OCI-LY7 (cell line): Measurements from ENCODE around the gene HOXC11. TPM values are rescaled to one million over a fixed set of nuclear protein-coding genes. Genes with fewer than 3 reads are reported as not detected.
A peak's percentile ranks its signal among the peaks of the same experiment; 100 is the strongest.

Experiments
- BruUV-seq: library from RNA; stranded (reverse); fragments of 400-500 nt; replicated peaks from 2 replicates; lab custom pipeline; 2021; lab: Mats Ljungman, UMichigan
- CTCF ChIA-PET: fragments of 300-600 bp; sonication (Branson Sonifier 250); formaldehyde crosslinking; loops from one replicate; lab custom pipeline; 2022; ENCODE audit warnings: antibody characterized with exemption; ENCODE audit not compliant: unreplicated experiment; lab: Charles Lee
- POLR2A ChIA-PET: fragments of 300-600 bp; sonication (Branson Sonifier 250); formaldehyde crosslinking; loops from one replicate; lab custom pipeline; 2022; ENCODE audit warnings: antibody characterized with exemption; lab: Charles Lee
- DNase-seq: peaks from one replicate; pipeline ENCODE4 v3.0.0-alpha.2; 2015; ENCODE audit warnings: low spot score
- H2AFZ ChIP-seq: fragments of 200-600 bp; sonication (generic), shearing (Covaris generic); 2 replicates; pipeline ENCODE4 v1.6.1; 2014; ENCODE audit warnings: mild to moderate bottlenecking, antibody characterized with exemption, low read length, moderate library complexity
- H3K27ac ChIP-seq: fragments of 200-600 bp; sonication (generic); 2 replicates; pipeline ENCODE4 v1.5.1; 2014; ENCODE audit warnings: mixed run types, low read depth, mild to moderate bottlenecking, moderate library complexity, low read length, inconsistent platforms; ENCODE audit not compliant: poor library complexity, severe bottlenecking
- H3K36me3 ChIP-seq: fragments of 200-600 bp; sonication (generic); 2 replicates; pipeline ENCODE4 v1.6.1; 2014; ENCODE audit warnings: mild to moderate bottlenecking, antibody characterized with exemption, low read length, moderate library complexity, mixed read lengths; ENCODE audit not compliant: insufficient read depth
- H3K4me1 ChIP-seq: fragments of 200-600 bp; sonication (generic); 2 replicates; pipeline ENCODE4 v1.5.1; 2014; ENCODE audit warnings: mild to moderate bottlenecking, low read length; ENCODE audit not compliant: insufficient read depth, poor library complexity, severe bottlenecking
- H3K4me2 ChIP-seq: fragments of 200-600 bp; sonication (generic); 2 replicates; pipeline ENCODE4 v1.6.1; 2014; ENCODE audit warnings: mild to moderate bottlenecking, low read length
- H3K4me3 ChIP-seq: fragments of 200-600 bp; sonication (generic); 2 replicates; pipeline ENCODE4 v1.5.1; 2014; ENCODE audit warnings: mild to moderate bottlenecking, low read depth, low read length; ENCODE audit not compliant: poor library complexity, severe bottlenecking
- H3K79me2 ChIP-seq: fragments of 200-600 bp; sonication (generic); 2 replicates; pipeline ENCODE4 v1.6.1; 2016; ENCODE audit warnings: low read depth, mild to moderate bottlenecking, low read length, moderate library complexity, mixed read lengths; ENCODE audit not compliant: insufficient read depth
- H3K9me2 ChIP-seq: fragments of 200-600 bp; sonication (generic); 2 replicates; pipeline ENCODE4 v1.6.1; 2016; ENCODE audit warnings: mild to moderate bottlenecking, low read length, mixed read lengths; ENCODE audit not compliant: insufficient read depth
- H3K9me3 ChIP-seq: fragments of 200-600 bp; sonication (generic); 2 replicates; pipeline ENCODE4 v1.6.1; 2014; ENCODE audit warnings: mild to moderate bottlenecking, mixed run types, low read length, mixed read lengths
- H4K20me1 ChIP-seq: fragments of 200-600 bp; sonication (generic); 2 replicates; pipeline ENCODE4 v1.6.1; 2014; ENCODE audit warnings: mild to moderate bottlenecking, antibody characterized with exemption, low read length, moderate library complexity, mixed read lengths; ENCODE audit not compliant: insufficient read depth
- CTCF ChIP-seq: fragments of 200-600 bp; sonication (generic); conservative IDR thresholded peaks from 2 replicates; pipeline ENCODE4 v1.5.1; 2014; ENCODE audit warnings: mild to moderate bottlenecking, antibody characterized with exemption, low read length, moderate library complexity, mixed read lengths
- EZH2phosphoT487 ChIP-seq: fragments of 200-600 bp; sonication (generic); IDR thresholded peaks from 2 replicates; pipeline ENCODE4 v1.6.1; 2018; ENCODE audit warnings: low read depth, borderline replicate concordance, mild to moderate bottlenecking, mixed run types, antibody characterized with exemption, low read length, moderate library complexity, mixed read lengths
- intact Hi-C: fragments of 100-400 bp; cut with micrococcal nuclease; formaldehyde crosslinking; loops from one replicate; pipeline ENCODE4 v1.10.0; 2022; ENCODE audit not compliant: unreplicated experiment
- total RNA-seq, 2 experiments: library from RNA; depleted of rRNA in 1 of 2; stranded (reverse); fragments of >200 nt in 1 of 2; shearing (Covaris generic) in 1 of 2; gene quantifications; 2 replicates each; pipeline ENCODE4 v1.2.3, GENCODE V29; 2014 to 2022

The HOXC11 gene
- total RNA-seq, 2 experiments from 2014 or later = 1.4 to 2.7 TPM

DNA sequence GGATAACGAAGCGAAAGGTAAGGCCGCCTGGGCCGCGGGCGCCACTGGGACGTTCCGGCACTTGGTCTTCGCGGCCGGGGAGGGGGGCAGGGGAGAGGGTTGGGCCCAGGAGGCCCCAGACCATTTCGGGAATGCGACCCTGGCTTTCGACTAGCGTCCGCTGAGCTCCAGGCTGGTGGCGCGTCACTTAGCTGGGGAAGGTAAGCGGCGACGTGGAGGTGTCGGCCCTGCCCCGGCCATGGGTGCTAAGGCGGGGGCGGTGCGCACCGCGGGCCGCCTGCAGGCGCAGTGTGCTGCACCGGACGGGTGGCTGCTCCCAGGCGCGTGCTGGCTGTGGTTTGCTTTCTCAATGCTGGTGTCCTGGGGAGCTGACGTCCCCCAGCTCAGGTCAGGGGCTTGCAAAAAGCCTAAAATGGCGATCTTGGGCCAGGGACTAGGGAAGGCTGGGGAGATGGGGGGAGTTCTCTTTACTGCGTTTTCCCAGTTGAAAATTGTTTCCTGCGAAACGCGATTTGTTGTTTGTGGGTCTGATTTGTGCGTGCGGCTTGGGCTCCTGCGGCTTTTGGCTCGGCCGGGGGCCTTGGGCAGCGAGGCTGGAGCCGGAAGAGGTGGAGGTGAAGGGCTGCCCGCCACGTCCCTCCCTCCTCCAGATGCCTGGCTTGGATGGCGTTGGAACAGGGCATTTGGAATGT lies 13.2 kb downstream of the HOXC11 start:
- Histone ChIP-seq H3K36me3 (no peaks in the 10 kb centered on the region), H3K9me3 (no peaks in the 10 kb centered on the region), H3K4me1 (peaks cover 49% of the 10 kb centered on the region), H4K20me1 (no peaks in the 10 kb centered on the region), H2AFZ (no peak overlapping the region), H3K27ac (no peak overlapping the region), H3K4me3 (no peak overlapping the region), H3K4me2 (peak overlapping the region; percentile 14; the same call in 1 of the 2 replicates), H3K79me2 (no peaks in the 10 kb centered on the region), H3K9me2 (no peaks in the 10 kb centered on the region)
- CTCF ChIA-PET = interaction anchor here (0.6 kb wide), 1 partner anchor 222 kb away, joined by 3 read pairs; no protein-coding TSS in a partner anchor
- intact Hi-C loops = loop anchor here (10.0 kb wide), 2 partner anchors 191 to 281 kb away; no protein-coding TSS in a partner anchor
- DNase-seq = peak; percentile 35
- no peak for TF ChIP-seq CTCF
- TF ChIP-seq EZH2phosphoT487 = no peak
- POLR2A ChIA-PET = interaction anchor here (0.6 kb wide), 2 partner anchors 9 to 44 kb away, joined by 3 to 6 read pairs; no protein-coding TSS in a partner anchor
- no TSS peak for BruUV-seq

DNA sequence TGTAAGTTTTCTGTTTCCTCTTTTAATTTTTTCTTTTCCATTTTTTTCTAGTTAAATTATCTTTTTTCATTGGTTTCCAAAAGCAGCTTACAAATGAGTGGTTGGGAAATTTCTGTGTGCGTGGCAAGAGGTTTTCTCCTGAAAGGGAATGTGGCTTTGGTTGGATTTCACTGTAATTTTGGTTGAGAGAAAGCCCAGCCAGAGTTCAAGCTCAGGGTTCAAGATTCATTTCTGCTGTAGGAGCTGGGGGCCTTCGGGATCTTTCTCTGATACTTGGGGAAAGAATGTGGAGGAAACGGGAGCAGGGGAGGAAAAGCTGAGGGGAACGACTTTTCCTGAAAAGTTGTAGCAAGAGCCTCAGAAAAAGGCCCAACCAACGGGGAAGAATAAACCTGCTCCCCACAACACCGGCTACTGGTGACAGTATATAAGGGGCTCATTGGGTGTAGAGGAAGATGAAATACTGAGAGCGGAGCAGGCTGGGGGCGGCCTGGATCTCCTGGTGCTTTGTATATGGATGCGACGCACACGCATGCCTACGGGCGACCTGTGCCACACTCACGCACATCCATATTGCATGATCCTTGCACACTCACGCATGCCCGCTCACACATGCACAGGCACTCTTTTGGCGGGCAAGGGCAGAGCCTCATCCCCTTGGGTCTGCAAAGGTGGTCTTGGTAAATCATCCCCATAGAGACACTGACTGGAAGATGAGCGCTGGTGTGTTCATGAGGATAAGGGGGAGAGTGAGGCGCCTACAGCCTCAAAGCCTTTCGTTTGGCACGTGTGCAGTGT lies 14.0 kb downstream of the HOXC11 start:
- no peaks in the 10 kb centered on the region for H4K20me1 ChIP-seq
- H3K79me2 ChIP-seq = no peaks in the 10 kb centered on the region
- H3K4me2 ChIP-seq = no peak overlapping the region
- H3K27ac ChIP-seq = no peak overlapping the region
- DNase-seq = no peak
- H3K9me2 ChIP-seq = no peaks in the 10 kb centered on the region
- no peaks in the 10 kb centered on the region for H3K9me3 ChIP-seq
- H2AFZ ChIP-seq = no peak overlapping the region
- no TSS peak for BruUV-seq
- peaks cover 49% of the 10 kb centered on the region for H3K4me1 ChIP-seq
- H3K4me3 ChIP-seq = no peak overlapping the region
- no peak for TF ChIP-seq EZH2phosphoT487
- no peak for TF ChIP-seq CTCF
- ChIA-PET CTCF (interaction anchor here (1.4 kb wide), 1 partner anchor 220 kb away, joined by 3 read pairs; no protein-coding TSS in a partner anchor), POLR2A (no interaction called here)
- intact Hi-C loops = loop anchor here (10.0 kb wide), 2 partner anchors 192 to 282 kb away; no protein-coding TSS in a partner anchor
- H3K36me3 ChIP-seq = no peaks in the 10 kb centered on the region
